Stimulated activated CD4-positive, alpha-beta T cell treated with anti-CD3 and anti-CD28 coated beads, Interleukin-2, amount 100 ng/mL, for 4 hours (primary cell): ENCODE results near the gene RALGAPA1.
A peak's percentile ranks its signal among the peaks of the same experiment; 100 is the strongest.
"Not testable (repeated sequence)": the region's sequence is repeated elsewhere in the genome, so short reads cannot be mapped to it uniquely, and the experiment has no call there.

Experiments
- DNase-seq: peaks from one replicate; pipeline ENCODE4 v3.0.0-alpha.2; 2020; ENCODE audit warnings: low read depth

The RALGAPA1 gene

DNA sequence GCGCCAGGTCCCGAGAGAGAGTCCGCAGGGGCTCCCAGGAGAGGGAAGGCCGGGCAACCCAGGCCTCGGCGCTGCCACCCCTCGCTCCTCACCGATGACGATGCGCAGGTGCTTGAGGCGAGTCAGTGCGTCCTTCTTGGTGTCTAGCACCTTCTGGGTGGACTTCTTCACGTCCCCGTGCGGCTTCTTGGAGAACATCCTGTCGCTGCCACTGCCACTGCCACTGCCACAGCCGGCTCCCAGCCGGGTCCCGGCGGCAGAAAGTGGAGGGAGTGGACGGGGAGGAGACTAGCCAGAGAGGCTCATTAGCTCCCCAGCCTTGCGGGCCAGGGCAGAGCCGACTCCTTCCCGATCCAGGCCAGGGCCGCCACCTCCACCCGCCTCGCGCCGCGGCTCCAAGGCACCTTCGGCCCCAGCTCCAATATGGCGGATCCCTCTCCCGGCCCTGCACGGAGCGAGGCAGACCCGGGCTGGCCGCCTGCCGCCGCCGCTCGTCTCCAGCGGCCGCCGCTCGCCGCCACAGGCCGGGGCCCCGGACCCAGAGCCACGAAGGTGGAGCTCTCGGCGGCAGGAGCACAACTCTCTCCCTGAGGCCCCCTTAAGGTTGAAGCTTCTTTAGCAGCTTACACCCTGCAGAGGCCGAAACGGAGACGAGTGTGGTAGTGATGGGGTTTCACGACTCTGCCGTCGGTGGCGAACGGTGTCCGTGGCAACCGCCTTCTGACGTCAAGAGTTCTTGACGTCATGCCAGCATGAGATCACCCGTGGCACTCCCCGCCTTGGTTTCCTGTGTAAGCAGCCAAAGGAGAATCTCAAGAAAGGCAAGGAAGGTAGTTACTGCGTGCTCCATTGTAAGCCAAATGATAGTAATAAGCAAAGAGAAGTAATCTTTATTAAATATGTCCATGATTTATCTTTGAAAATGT, at the start of gene RALGAPA1:
RALGAPA1 (minus strand) TSS at position 658 of the 926 bp plus-strand sequence; CDS start at position 198, 460 bp downstream.
- DNase-seq = peak; percentile 91

DNA sequence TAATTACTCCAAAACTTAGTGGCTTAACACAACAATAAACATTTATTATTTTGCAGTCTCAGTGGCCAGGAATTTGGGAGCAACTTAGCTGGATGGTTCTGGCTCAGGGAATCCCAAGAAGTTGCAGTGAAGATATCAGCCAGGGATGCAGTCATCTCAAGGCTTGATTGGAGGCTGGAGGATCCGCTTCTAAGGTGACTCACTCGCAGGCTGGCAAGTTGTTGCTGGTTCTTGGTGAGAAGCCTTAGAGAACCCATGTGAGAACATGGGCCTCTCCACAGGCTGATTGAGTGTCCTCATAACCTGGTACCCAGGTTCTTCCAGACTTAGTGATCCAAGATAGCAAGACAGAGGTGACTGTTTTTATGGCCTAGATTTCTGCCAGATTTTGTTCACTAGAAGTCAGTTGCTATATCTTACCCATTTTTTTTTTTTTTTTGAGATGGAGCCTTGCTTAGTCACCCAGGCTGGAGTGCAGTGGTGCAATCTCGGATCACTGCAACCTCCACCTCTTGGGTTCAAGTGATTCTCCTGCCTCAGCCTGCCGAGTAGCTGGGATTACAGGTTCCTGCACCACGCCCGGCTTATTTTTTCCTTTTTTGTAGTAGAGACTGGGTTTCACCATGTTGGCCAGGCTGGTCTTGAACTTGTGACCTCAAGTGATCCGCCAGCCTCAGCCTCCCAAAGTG, 49.6 kb upstream of the RALGAPA1 start:
- no peak for DNase-seq

DNA sequence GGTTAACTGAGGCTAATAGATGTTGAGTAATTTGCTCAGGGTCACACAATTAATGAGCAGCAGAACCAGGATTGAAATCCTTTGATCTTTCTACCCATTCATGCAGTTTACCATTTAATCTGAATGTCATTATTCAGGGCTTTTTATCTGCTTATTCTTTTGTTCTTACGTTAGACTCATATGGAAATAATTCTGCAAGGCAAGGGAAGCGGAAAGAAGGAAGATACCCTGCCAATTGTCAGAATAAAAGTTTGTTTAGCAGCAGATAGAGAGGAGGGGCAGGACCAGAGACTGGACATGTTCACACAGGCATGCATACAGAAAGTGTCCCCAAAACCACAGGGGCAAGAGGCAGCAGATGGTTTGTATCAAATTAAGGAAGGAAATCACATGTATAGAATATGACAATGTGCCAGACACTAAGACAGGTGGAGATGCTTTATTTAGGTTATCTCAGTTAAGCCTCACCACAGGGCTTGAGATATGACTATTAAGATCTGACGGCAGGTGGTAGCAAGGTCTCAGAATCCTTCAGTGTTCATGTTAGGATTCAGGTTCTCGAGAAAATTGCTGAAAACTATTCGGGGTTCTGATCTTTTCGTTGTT, 46.9 kb upstream of the RALGAPA1 start:
- no peak for DNase-seq

DNA sequence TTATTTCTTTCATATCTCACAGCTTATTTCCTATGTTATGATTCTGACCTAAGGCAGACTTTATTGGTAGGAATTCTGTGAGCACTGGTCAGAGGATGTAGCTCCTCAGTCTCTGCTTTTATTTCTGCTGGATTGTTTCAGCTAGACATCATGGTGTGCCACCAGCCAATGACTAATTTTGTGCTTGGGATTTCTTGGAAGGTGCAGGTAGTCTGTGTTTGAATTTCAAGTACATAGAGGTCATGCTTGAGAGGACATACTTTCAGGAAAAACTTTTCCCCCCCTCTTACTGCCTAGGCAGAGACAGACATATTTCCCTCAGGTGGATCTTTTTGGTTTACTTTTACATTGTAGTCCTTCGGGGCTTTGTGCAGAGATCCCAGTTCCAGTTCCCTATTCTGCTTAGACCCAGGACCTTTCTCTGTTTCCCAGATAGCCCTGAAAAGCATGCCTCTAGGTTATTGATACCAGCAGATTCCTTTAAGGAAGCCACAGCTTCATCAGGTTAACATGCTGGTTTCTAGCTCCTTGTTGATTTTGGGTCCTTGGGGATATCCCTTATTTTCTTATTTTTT, 45.7 kb upstream of the RALGAPA1 start:
- no peak for DNase-seq

DNA sequence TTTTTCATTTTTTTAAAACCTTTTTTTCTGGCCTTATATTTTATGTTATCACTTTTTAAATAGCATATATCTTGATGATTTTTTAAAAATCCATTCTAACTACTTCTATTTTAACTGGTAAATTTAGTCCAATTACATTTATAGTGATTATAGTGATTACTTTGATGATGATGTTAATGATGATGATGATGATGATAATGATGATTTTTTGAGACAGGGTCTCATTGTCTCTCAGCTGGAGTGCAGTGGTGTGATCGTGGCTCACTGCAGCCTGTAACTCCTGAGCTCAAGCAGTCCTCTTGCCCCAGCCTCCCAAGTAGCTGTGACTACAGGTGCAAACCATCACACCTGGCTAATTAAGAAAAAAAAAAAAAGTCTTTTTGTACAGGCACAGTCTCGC, 44.1 kb upstream of the RALGAPA1 start:
- no peak for DNase-seq

DNA sequence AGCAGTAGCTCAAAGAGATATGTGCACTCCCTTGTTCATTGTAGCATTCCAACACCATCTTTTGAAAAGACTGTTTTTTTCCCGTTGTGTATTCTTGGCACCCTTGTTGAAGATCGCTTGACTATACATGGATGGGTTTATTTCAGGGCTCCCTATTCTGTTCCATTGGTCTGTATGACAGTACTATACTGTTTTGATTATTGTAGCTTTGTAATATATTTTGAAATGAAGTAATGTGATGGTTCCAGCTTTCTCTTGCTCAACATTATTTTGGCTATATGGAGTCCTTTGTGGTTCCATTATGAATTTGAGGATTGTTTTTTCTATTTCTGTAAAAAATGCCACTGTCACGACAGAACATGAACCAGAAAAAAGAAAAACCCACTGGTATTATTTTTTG, 42.7 kb upstream of the RALGAPA1 start:
- no peak for DNase-seq

DNA sequence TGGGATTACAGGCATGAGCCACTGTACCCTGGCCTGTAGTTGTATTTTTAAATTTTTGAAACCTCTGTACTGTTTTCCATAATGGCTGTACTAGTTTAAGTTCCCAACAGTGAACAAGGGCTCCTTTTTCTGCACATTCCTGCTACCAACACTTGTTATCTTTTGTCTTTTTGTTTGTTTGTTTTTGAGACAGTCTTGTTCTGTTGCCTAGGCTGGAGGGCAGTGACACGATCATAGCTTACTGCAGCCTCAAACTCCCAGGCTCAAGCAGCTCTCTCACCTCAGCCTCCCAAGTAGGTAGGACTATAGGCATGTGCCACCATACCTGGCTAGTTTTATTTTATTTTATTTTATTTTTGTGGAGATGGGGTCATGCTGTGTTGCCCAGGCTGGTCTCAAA, 40.0 kb upstream of the RALGAPA1 start:
- DNase-seq = no peak

DNA sequence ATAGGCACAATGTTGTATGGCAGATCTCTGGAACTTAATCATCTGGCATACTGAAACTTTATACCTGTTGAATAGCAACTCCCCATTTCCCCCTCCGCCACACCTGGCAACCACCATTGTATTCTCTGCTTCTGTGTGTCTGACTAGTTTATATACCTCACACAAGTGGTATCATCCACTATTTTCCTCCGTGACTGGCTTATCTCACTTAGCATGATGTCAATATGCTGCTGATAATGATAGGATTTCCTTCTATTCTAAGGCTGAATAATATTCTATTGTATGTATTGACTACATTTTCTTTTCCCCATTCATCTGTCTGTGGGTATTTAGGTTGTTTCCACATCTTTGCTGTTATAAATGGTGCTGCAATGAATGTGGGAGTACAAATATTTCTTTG, 38.5 kb upstream of the RALGAPA1 start:
- DNase-seq = no peak

DNA sequence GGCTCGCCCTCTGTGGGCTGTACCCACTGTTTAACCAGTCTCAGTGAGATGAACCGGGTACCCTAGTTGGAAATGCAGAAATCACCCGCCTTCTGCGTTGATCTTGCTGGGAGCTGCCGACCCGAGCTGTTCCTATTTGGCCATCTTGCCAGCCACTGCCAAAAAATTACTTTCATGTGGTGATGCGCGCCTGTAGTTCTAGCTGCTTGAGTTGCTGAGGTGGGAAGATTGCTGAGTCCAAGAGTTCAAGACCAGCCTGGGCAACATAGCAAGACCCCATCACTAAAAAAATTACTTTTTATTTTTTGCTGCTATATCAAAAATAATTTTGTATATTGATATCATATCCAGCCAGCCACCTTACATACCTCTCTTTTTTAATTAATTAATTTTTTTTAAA, 35.4 kb upstream of the RALGAPA1 start:
- no peak for DNase-seq

DNA sequence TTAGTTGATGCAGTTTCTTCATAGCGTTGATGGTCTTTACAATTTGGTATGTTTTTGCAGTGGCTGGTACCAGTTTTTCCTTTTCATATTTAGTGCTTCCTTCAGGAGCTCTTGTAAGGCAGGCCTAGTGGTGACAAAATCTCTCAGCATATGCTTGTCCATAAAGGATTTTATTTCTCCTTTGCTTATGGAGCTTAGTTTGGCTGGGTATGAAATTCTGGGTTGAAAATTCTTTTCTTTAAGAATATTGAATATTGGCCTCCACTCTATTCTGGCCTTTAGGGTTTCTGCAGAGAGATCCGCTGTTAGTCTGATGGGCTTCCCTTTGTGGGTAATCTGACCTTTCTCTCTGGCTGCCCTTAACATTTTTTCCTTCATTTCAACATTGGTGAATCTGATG, 33.1 kb upstream of the RALGAPA1 start:
- not testable (repeated sequence) for DNase-seq

DNA sequence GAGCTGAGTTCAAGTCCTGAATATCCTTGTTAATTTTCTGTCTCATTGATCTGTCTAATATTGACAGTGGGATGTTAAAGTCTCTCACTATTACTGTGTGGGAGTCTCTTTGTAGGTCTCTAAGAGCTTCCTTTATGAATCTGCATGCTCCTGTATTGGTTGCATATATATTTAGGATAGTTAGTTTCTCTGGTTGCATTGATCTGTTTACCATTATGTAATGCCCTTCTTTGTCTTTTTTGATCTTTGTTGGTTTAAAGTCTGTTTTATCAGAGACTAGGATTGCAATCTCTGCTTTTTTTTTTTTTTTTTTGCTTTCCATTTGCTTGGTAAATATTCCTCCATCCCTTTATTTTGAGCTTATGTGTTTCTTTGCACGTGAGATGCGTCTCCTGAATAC, 32.6 kb upstream of the RALGAPA1 start:
- DNase-seq = not testable (repeated sequence)

DNA sequence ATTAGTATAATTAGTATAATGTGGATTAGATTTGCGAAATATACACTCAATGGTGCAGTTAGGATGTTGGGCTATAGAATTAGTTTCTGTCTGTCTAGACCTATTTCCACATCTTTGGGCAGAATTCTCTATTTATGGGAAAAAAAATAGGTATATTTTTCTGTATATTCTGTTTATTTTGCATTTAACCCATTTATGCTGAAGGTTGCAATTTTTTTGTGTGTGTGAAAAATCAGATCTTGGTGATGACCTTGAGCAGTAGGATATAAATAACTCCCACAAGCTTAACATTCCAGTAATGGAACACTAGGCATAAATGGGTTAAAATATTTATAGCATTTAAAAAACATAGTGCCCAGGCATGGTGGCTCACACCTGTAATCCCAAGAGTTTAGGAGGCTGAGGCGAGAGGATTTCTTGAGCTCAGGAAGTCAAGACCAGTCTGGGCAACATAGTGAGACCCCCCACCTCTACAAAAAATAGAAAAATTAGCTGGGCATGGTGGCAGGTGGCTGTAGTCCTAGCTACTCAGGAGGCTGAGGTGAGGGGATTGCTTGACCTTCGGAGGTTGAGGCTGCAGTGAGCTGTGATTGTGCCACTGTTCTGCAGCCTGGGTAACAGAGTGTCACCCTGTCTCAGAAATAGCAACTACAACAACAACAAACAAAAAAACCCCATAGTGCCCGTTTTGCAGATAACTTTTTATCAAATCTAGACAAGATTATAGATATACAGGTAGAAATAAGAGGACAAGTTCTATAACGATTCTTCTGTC, 26.3 kb upstream of the RALGAPA1 start:
- DNase-seq = no peak

DNA sequence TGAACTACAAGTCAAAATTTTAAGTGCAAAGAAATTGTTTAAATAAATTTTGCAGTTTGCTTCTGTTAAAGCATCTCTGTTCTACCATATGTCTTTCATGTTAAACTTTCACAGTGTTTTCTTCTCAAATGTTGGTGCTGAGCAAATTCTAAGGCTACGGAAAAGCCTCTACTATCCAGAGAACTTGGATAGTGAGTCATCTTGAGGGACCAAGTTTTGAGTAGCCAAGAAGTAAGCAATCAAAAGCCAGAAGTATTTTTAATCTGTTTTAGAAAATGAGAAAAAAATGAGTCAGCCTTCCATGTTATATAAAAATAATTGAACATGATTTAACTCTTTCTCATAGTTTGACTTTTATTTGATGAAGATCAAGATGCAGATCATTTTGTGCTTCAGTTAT, 20.4 kb upstream of the RALGAPA1 start:
- DNase-seq = no peak

DNA sequence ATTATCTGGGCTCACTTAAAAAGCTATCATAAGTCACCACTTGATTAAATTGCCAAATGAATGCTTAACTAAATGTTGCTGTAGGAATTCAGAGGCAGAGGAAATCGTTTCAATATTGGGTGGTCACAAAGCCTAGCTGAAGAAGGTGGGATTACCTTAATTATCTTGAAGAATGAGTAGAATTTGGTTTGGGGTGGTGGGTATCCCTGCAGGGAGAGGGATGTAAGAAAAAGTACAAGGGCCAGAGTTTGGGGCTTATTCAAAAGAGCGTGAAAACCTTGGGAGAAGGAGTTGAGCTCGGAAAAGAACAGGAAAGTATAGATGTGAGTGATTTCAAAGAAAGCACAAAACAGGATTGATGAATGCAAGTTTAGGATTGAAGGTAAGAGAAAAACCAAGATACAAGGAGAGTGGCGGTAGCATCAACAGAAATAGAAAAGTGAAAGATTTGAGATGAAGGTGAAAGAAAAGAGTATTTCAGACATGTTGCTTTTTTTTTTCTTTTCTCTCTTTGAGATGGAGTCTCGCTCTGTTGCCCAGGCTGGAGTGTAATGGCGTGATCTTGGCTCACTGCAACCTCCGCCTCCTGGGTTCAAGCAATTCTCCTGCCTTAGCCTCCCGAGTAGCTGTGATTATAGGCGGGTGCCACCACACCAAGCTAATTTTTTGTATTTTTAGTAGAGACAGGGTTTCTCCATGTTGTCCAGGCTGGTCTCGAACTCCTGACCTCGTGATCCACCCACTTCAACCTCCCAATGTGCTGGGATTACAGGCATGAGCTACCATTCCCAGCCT, 18.8 kb upstream of the RALGAPA1 start:
- DNase-seq = no peak

DNA sequence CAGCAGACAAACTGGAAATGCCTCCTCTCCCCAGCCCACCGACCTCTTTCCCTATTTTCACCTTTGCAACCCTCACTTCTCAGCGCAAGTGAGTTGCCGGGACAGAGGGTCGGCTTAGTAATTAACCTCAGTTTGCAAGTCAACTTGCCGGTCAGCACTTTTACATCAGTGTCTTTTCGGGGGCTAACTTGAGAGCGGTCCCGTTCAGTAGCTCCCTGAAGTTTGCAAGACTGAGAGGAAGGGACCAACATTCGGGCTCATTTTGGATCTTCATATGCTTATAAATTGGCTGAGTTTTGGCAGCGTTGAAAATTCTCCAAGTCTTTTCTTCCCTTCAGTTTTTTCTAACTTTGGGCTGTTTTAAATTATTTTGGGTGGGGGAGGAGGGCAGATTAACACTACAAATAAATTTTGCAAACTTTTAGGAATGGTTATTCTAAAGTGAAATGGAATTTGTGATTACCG, 17.9 kb upstream of the RALGAPA1 start:
- DNase-seq = no peak

DNA sequence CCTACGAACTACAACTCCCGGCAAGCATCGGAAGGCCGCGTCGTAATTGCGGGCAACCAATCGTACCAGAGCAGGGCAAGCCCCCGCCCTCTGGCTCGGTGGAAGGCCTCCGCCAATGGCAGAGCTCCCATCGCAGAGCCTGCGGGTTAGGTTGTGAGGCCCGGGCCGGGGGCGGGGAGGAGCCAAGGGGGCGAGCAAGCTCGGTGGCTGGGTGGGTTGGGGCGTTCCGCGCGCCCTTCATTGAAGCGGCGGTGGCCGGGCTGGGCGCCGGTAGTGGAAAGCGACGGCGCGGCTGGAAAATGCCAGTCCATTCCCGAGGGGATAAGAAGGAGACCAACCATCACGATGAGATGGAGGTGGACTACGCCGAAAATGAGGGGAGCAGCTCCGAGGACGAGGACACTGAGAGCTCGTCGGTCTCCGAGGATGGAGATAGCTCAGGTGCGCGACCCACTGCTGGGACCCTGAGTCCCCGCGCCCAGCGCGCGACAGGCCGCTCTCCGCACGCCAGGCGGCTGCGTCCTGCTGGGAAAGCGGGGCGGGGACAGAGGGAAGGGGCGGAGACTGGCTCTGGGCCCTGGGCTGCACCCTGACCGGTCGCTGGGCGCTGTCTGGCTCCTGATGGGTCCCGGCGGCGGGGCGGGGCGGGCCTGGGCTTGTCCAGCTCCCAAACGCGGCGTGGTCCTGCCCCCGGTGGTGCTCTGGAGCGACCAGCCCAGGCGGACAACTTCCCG, 17.3 kb upstream of the RALGAPA1 start, which contains the start of gene BRMS1L:
BRMS1L (plus strand) TSS at position 121 of the 734 bp plus-strand sequence; CDS start at position 300, 179 bp downstream.
- DNase-seq = peak; percentile 95

DNA sequence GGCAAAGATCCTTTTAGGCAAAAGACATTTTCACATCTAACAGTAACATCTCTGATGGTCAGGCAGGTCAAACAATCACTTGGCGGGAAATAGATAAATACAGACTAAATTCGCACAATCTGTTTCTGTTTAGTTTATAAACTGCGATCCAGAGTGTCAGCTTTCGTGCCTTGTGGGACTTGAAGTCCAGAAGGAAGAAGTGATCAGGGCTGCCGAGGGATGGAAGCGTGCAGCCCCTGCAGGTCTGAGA, 16.8 kb upstream of the RALGAPA1 start:
- no peak for DNase-seq

DNA sequence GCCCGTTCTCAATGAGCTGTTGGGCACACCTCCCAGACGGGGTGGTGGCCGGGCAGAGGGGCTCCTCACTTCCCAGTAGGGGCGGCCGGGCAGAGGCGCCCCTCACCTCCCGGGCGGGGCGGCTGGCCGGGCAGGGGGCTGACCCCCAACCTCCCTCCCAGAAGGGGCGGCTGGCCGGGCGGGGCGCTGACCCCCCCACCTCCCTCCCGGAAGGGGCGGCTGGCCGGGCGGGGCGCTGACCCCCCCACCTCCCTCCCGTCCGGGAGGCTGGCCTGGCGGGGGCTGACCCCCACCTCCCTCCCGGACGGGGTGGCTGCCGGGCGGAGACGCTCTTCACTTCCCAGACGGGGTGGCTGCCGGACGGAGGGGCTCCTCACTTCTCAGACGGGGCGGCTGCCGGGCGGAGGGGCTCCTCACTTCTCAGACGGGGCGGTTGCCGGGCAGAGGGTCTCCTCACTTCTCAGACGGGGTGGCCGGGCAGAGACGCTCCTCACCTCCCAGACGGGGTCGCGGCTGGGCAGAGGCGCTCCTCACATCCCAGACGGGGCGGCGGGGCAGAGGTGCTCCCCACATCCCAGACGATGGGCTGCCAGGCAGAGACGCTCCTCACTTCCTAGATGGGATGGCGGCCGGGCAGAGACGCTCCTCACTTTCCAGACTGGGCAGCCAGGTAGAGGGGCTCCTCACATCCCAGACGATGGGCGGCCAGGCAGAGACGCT, 15.5 kb upstream of the RALGAPA1 start:
- not testable (repeated sequence) for DNase-seq

DNA sequence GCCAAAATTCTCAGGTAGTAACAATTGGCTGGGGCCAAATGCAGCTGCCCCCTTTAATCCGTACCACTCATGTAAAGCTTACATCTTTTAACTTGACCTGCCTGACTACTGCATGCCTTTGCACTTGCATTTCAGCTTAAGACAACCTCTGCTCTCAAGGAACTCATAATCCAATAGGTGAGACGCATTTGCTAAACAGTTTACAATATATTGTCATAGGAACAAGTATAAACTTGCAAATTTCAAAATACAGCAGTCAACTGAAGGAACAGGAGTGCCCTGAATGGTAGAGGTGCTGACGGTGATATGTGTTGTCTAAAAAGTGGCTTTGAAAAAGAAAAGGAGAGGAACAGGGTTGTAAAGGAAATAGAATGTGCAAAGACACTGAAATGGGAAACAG, 13.4 kb upstream of the RALGAPA1 start:
- DNase-seq = no peak
